ENCODE results near the gene ELOVL1. TPM values are rescaled to one million over a fixed set of nuclear protein-coding genes. Genes with fewer than 3 reads are reported as not detected.

The ELOVL1 gene
- total and polyA plus RNA-seq, 2 of the 13 experiments (the other 11 are each of a cell fraction or from before 2014, with no cell fraction given): 55.2 to 77.4 TPM

GRCh38 chr1:43402089-43402865 lies 34.5 kb upstream of the ELOVL1 start:
- no peak for FAIRE-seq
- intact Hi-C loops (cut with micrococcal nuclease; ENCODE audit: unreplicated experiment): loop anchor here (5.0 kb wide), 1 partner anchor 525 kb away; no protein-coding TSS in a partner anchor
- Histone ChIP-seq H3K27ac (ENCODE audit: extremely low read length, insufficient read depth, low read length) (no peak overlapping the region), H3K27me3 (ENCODE audit: control insufficient read depth in 1 of 2, insufficient read depth in 2 of 2, low read length in 2 of 2) (no peaks in the 10 kb centered on the region), H3K79me2 (ENCODE audit: insufficient read depth, low read length) (no peaks in the 10 kb centered on the region), H3K4me2 (ENCODE audit: low read depth, low read length) (no peak overlapping the region), H3K4me1 (ENCODE audit: insufficient read depth, low read length) (peaks cover 10% of the 10 kb centered on the region), H3K4me3 (replicated peaks in 1 of 3; ENCODE audit: insufficient read depth in 1 of 3, low read depth in 2 of 3, low read length in 3 of 3) (no peak overlapping the region), H4K20me1 (ENCODE audit: insufficient read depth, low read length) (no peaks in the 10 kb centered on the region), H3K36me3 (replicated peaks in 1 of 2; ENCODE audit: control insufficient read depth in 1 of 2, insufficient read depth in 2 of 2, low read length in 2 of 2) (peaks cover 8 to 20% of the 10 kb centered on the region in 2 experiments; a peak in 4 of 5 replicates), H3K9ac (ENCODE audit: insufficient read depth, low read depth, low read length) (no peak overlapping the region), H2AFZ (ENCODE audit: low read length) (no peak overlapping the region), H3K9me3 (ENCODE audit: low read length) (no peaks in the 10 kb centered on the region)
- CTCF ChIA-PET (ENCODE audit: low intra/inter-chr PET ratio, low total read pairs): no interaction called here
- ATAC-seq: no peak
- in situ Hi-C loops (cut with HindIII; ENCODE audit: extremely low pct_ligation_motif_present, low pct_unique_long_range_greater_than_20kb): loop anchor here (25.0 kb wide), 1 partner anchor 490 kb away; no protein-coding TSS in a partner anchor
- POLR2A ChIA-PET: no interaction called here
- no peak for DNase-seq (ENCODE audit: low spot score)
- BruUV-seq (replicated peaks): no TSS peak
- WGBS (ENCODE audit: low lambda C conversion rate): 90% methylated on average over 6 of the region's 6 CpGs
- TF ChIP-seq NRL (CRISPR knock-in tag; IDR thresholded peaks at IDR 0.05; ENCODE audit: borderline replicate concordance): no peak
- TF ChIP-seq ZBTB40 (IDR thresholded peaks at IDR 0.05): no peak
- no peak for TF ChIP-seq ZBTB40 (CRISPR knock-in tag; IDR thresholded peaks at IDR 0.05)
- no peak for TF ChIP-seq MTA1 (CRISPR knock-in tag; IDR thresholded peaks at IDR 0.05; ENCODE audit: borderline replicate concordance)
- TF ChIP-seq ZNF260 (CRISPR knock-in tag; IDR thresholded peaks at IDR 0.05; ENCODE audit: borderline replicate concordance, low read depth): no peak
- TF ChIP-seq ZNF709 (CRISPR knock-in tag; IDR thresholded peaks at IDR 0.05): no peak
- no peak for TF ChIP-seq ZNF296 (CRISPR knock-in tag; conservative IDR thresholded peaks at IDR 0.05)
- TF ChIP-seq YEATS4 (CRISPR knock-in tag; IDR thresholded peaks at IDR 0.05; ENCODE audit: borderline replicate concordance): no peak
- TF ChIP-seq KDM1A (CRISPR knock-in tag; IDR thresholded peaks at IDR 0.05): no peak
- no peak for TF ChIP-seq HNF4A (CRISPR knock-in tag; IDR thresholded peaks at IDR 0.05)
- no peak for TF ChIP-seq TCF7 (IDR thresholded peaks at IDR 0.05; ENCODE audit: low read depth)
- TF ChIP-seq ZNF780A (CRISPR knock-in tag; IDR thresholded peaks at IDR 0.05): no peak
- no peak for TF ChIP-seq SRF (IDR thresholded peaks at IDR 0.05; ENCODE audit: low read depth, low read length)
- TF ChIP-seq CHCHD3 (CRISPR knock-in tag; IDR thresholded peaks at IDR 0.05): no peak
- TF ChIP-seq NR2F1 (CRISPR knock-in tag; IDR thresholded peaks at IDR 0.05): no peak
- no peak for TF ChIP-seq ZNF33B (CRISPR knock-in tag; IDR thresholded peaks at IDR 0.05)
- no peak for TF ChIP-seq REPIN1 (CRISPR knock-in tag; IDR thresholded peaks at IDR 0.05; ENCODE audit: borderline replicate concordance, low read depth)
